Cardiac muscle cell (in vitro differentiated cells and primary cell): ENCODE data around the gene CLDN18. TPM values are rescaled to one million over a fixed set of nuclear protein-coding genes. Genes with fewer than 3 reads are reported as not detected.
A peak's percentile ranks its signal among the peaks of the same experiment; 100 is the strongest.

Experiments
- DNase-seq, 2 donors: peaks; one replicate each; pipeline versions ENCODE4 v3.0.0 to v3.0.0-alpha.2; 2010 to 2017; ENCODE audit warnings: low read depth in 1 of 2, low spot score in 1 of 2
- H3K27ac ChIP-seq: fragments of 200-600 bp; sonication (generic); 2 replicates; pipeline ENCODE4 v1.5.1; 2016
- H3K27me3 ChIP-seq: fragments of 200-600 bp; sonication (generic); 2 replicates; pipeline ENCODE4 v1.6.0; 2016; ENCODE audit warnings: control low read depth
- H3K36me3 ChIP-seq: fragments of 200-600 bp; sonication (generic); 2 replicates; pipeline ENCODE4 v1.5.1; 2016; ENCODE audit warnings: control low read depth
- H3K4me1 ChIP-seq: fragments of 200-600 bp; sonication (generic); 2 replicates; pipeline ENCODE4 v1.8.1; 2017; ENCODE audit warnings: low read depth, mild to moderate bottlenecking, mixed run types
- H3K4me3 ChIP-seq: fragments of 200-600 bp; sonication (generic); 2 replicates; pipeline ENCODE4 v1.5.1; 2016; ENCODE audit warnings: mild to moderate bottlenecking
- H3K9me3 ChIP-seq: fragments of 200-600 bp; sonication (generic); 2 replicates; pipeline ENCODE4 v1.5.1; 2017; ENCODE audit warnings: low read depth, mild to moderate bottlenecking, control low read depth
- polyA plus RNA-seq: library from polyadenylated mRNA; unstranded; fragments of >200 nt; fragmentation: Nextera tagmentation; extraction: Ambion mirVana; gene quantifications from 2 replicates; pipeline ENCODE4 v1.2.1, GENCODE V29; 2016
- total RNA-seq: library from RNA; depleted of rRNA; stranded (reverse); fragments of >200 nt; gene quantifications from 2 replicates; pipeline ENCODE4 v1.2.3, GENCODE V29; 2016
- TF ChIP-seq, protein P1 (sequence below): IDR thresholded peaks from 2 replicates; pipeline ENCODE4 v1.5.1; 2012; ENCODE audit warnings: low read depth, mild to moderate bottlenecking, low read length

Gene CLDN18
- total and polyA plus RNA-seq, 2 experiments from 2014 or later: 0.26 TPM; not detected in 1

DNA sequence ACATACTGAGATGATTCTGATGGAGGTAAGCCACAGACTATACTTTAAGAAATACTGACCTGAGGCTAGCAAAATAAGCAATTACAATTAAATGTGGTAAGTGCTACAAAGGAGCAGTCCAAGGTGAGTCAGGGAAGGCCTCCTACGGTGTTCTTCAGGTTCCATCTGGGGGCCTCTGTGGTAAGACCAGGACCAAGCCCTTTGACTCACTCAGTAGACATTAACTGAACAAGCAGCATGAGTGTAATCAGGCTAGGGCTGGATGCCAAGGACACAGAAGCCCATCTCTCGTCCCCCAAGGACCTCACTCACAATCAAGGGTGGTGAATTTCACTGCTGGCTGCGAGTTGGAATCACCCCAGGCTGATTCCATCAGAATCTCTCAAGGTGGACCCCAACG, 68.1 kb downstream of the CLDN18 start:
- TF ChIP-seq, protein P1, sequence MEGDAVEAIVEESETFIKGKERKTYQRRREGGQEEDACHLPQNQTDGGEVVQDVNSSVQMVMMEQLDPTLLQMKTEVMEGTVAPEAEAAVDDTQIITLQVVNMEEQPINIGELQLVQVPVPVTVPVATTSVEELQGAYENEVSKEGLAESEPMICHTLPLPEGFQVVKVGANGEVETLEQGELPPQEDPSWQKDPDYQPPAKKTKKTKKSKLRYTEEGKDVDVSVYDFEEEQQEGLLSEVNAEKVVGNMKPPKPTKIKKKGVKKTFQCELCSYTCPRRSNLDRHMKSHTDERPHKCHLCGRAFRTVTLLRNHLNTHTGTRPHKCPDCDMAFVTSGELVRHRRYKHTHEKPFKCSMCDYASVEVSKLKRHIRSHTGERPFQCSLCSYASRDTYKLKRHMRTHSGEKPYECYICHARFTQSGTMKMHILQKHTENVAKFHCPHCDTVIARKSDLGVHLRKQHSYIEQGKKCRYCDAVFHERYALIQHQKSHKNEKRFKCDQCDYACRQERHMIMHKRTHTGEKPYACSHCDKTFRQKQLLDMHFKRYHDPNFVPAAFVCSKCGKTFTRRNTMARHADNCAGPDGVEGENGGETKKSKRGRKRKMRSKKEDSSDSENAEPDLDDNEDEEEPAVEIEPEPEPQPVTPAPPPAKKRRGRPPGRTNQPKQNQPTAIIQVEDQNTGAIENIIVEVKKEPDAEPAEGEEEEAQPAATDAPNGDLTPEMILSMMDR: no peak
- Histone ChIP-seq H3K4me3 (no peak overlapping the region), H3K36me3 (peaks cover 38% of the 10 kb centered on the region), H3K27ac (no peak overlapping the region), H3K27me3 (no peaks in the 10 kb centered on the region), H3K9me3 (no peaks in the 10 kb centered on the region), H3K4me1 (no peaks in the 10 kb centered on the region)
- peak in 1 of 2 donors; percentile 16 for DNase-seq

DNA sequence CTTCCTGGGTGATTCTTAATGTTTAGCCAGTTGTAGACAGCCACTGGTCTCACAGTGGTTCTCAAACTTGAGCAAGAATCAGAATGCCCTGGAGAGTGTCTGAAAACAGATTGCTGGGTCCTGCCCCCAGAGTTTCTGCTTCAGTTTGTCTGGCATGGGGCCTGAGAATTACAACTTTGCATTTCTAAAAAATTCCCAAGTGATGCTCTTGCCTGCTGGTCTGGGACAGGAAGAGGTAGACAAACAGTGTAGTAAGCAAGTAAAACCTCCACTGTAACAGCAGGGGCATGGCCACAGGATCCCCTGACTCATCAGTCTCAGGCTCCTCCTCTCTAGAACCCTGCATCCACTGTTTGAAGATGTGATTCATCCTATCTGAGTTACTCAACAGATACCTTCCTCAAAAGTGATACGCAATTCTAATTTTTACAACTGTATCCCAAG, 69.0 kb downstream of the CLDN18 start:
- H3K27ac ChIP-seq: no peak overlapping the region
- TF ChIP-seq, protein P1: no peak
- peak in 1 of 2 donors; percentile 94 for DNase-seq
- no peaks in the 10 kb centered on the region for H3K27me3 ChIP-seq
- no peaks in the 10 kb centered on the region for H3K9me3 ChIP-seq
- H3K36me3 ChIP-seq: peaks cover 45% of the 10 kb centered on the region
- no peak overlapping the region for H3K4me3 ChIP-seq
- H3K4me1 ChIP-seq: no peaks in the 10 kb centered on the region

DNA sequence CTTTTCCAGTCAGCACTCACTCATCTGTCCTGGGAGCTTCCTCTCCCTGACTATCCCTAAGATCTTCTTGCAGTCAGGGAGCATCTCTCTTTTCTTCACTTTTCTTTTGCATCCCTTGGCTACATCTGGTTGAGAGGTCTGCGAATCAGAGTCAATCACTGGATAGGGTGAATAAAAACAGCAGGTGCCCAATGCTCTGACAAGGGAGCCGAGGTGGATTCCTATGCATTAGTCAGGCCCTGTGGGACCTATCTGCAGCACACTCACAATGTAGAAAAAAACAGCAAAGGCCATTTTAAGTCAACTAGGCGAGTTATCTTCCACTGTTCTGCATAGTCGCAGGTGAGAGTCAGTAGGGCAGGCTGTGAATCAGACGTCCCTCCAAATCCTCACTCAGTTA, 69.9 kb downstream of the CLDN18 start:
- Histone ChIP-seq H3K27me3 (no peaks in the 10 kb centered on the region), H3K27ac (no peak overlapping the region), H3K9me3 (no peaks in the 10 kb centered on the region), H3K4me1 (no peaks in the 10 kb centered on the region), H3K4me3 (no peak overlapping the region), H3K36me3 (peaks cover 48% of the 10 kb centered on the region)
- no peak for DNase-seq
- TF ChIP-seq, protein P1: no peak

DNA sequence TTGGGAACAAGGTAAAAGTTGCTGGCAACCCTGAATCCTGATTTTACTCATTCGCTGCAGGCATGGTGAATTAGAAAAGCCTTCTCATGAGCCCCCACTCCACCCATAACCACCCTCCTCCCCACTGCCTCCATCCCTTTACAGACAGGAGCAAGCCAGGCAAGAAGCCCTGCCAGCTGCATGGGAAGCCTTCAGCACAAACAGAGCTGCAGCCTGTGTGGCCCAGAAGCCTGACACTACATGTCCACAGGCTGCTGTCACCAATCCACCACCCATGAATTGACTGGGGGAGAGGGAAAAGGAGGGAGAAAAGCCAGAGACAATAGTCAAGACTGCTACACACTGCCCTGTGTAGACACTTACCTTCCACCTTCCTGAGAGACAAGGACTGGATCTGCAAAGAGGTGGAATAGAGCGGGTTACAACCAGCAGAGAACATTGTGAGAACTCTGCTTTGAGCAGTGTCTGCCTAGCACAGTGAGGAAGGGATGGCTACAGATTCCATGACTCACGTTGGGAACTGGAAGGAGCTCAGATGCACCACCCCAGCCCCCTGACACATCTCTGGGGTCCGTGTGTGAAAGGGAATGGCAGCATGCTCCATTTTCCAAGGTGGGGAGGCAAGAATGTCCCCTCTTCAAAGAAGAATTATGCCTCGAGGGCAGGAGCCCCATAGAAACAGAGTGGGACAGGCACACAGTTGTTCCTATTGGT, 71.6 kb downstream of the CLDN18 start:
- Histone ChIP-seq H3K9me3 (no peaks in the 10 kb centered on the region), H3K36me3 (peaks cover 46% of the 10 kb centered on the region), H3K27me3 (no peaks in the 10 kb centered on the region), H3K4me3 (no peak overlapping the region), H3K4me1 (no peaks in the 10 kb centered on the region), H3K27ac (no peak overlapping the region)
- TF ChIP-seq, protein P1: no peak
- DNase-seq: no peak

DNA sequence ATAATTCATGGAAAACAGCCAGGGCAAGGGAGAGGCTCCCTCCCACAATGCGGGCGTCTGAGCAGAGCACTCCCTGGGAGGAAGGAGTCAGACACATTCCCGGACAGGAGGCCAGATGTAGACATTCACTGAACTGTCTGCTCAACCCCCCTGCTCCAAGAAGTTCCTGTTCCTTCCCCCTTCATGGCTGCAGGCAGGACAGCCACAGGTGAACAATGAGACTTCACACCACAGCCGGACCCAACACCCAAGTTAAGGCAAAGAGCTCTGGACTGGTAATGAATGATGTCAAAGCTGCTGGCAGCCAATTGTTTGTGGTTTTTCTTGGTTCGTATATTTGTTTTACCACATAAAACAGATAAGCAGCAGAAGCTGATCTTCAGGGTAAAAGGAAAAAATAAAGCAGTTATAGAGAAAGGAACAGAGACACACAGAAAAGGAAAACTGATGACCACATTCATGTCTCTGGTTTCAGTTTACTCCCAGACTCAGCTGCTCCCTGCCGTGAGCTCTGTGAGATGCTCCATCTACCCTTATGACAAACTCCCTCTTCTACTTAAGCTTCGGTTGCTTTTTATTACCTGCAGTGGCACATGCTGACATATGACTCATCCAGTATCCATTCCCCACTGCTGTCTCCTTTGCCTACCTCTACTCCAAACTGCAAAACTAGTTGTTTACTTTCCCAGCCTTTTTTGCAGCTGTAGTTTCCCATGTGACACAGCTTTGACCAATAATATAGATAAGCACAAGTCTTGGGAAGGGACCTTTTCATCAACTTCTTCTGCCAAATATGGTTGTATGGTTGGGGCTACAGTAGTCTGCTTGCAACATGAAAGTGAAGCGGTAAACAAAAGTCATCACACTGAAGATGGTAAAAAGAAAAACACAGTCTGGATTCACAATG, 72.4 kb downstream of the CLDN18 start:
- no peaks in the 10 kb centered on the region for H3K9me3 ChIP-seq
- no peaks in the 10 kb centered on the region for H3K27me3 ChIP-seq
- no peak overlapping the region for H3K4me3 ChIP-seq
- H3K36me3 ChIP-seq: peaks cover 46% of the 10 kb centered on the region
- no peak overlapping the region for H3K27ac ChIP-seq
- TF ChIP-seq, protein P1: no peak
- DNase-seq: peak in 1 of 2 donors; percentile 97
- no peaks in the 10 kb centered on the region for H3K4me1 ChIP-seq
